Stimulated activated CD4-positive, alpha-beta T cell treated with anti-CD3 and anti-CD28 coated beads, TNF-alpha, amount 100 ng/mL, for 24 hours (primary cell): ENCODE results near the gene KRT5.

Experiments
- DNase-seq, 3 experiments: peaks; one replicate each; pipeline ENCODE4 v3.0.0-alpha.2; 2020; ENCODE audit warnings: low read depth in 3 of 3

KRT5 gene

GRCh38 chr12:52537101-52537500 is 16.9 kb upstream of the KRT5 start:
- DNase-seq = no peak

GRCh38 chr12:52535574-52535973 is 15.4 kb upstream of the KRT5 start:
- DNase-seq = no peak

- DNase-seq = peak in 1 of 3 experiments; percentile 9
Measured at GRCh38 chr12:52534482-52534881, 14.3 kb upstream of the KRT5 start.

GRCh38 chr12:52533686-52534470 is 13.7 kb upstream of the KRT5 start:
- no peak for DNase-seq

- DNase-seq = no peak
Measured at GRCh38 chr12:52532636-52533035, 12.4 kb upstream of the KRT5 start.

- no peak for DNase-seq
Measured at GRCh38 chr12:52531566-52532300, 11.5 kb upstream of the KRT5 start.

GRCh38 chr12:52530905-52531304 is 10.7 kb upstream of the KRT5 start:
- no peak for DNase-seq

GRCh38 chr12:52530366-52530765 is 10.2 kb upstream of the KRT5 start:
- DNase-seq = no peak

GRCh38 chr12:52529846-52530245 is 9.7 kb upstream of the KRT5 start:
- no peak for DNase-seq

- DNase-seq = no peak
Measured at GRCh38 chr12:52529417-52529816, 9.2 kb upstream of the KRT5 start.

GRCh38 chr12:52528641-52529143 is 8.5 kb upstream of the KRT5 start:
- DNase-seq = no peak

GRCh38 chr12:52527121-52527800 is 7.1 kb upstream of the KRT5 start:
- no peak for DNase-seq

- DNase-seq = no peak
Measured at GRCh38 chr12:52526511-52526951, 6.3 kb upstream of the KRT5 start.

GRCh38 chr12:52525661-52526499 is 5.7 kb upstream of the KRT5 start:
- no peak for DNase-seq

GRCh38 chr12:52524898-52525591 is 4.9 kb upstream of the KRT5 start:
- DNase-seq = no peak

GRCh38 chr12:52524241-52524897 is 4.2 kb upstream of the KRT5 start:
- DNase-seq = no peak

- no peak for DNase-seq
Measured at GRCh38 chr12:52523824-52524223, 3.6 kb upstream of the KRT5 start.

GRCh38 chr12:52522346-52523011 is 2.3 kb upstream of the KRT5 start:
- no peak for DNase-seq

GRCh38 chr12:52521568-52522266 is 1.5 kb upstream of the KRT5 start:
- no peak for DNase-seq
